NT2/D1 (cell line): ENCODE measurements around the gene TFDP1.

ENCODE experiments used
- DNase-seq: peaks from one replicate; pipeline ENCODE4 v3.0.0-alpha.2; 2011; ENCODE audit warnings: low read depth, low spot score
- H3K27me3 ChIP-seq: 2 replicates; pipeline ENCODE4 v1.6.0; 2011; ENCODE audit warnings: mild to moderate bottlenecking; ENCODE audit not compliant: insufficient read length, insufficient read depth
- H3K36me3 ChIP-seq: 2 replicates; pipeline ENCODE4 v1.6.1; 2011; ENCODE audit warnings: mild to moderate bottlenecking, low read length, mixed read lengths; ENCODE audit not compliant: insufficient read depth, insufficient read length
- H3K4me1 ChIP-seq: 2 replicates; pipeline ENCODE4 v1.5.1; 2011; ENCODE audit not compliant: insufficient read depth, insufficient read length
- H3K4me3 ChIP-seq: 2 replicates; pipeline ENCODE4 v1.5.1; 2011; ENCODE audit warnings: low read depth; ENCODE audit not compliant: insufficient read length
- H3K9ac ChIP-seq: 2 replicates; pipeline ENCODE4 v1.6.0; 2011; ENCODE audit warnings: low read depth; ENCODE audit not compliant: insufficient read length
- H3K9me3 ChIP-seq: 2 replicates; pipeline ENCODE4 v1.5.1; 2011; ENCODE audit warnings: mild to moderate bottlenecking, low read length; ENCODE audit not compliant: insufficient read depth
- SUZ12 ChIP-seq: IDR thresholded peaks from 2 replicates; pipeline ENCODE4 v1.6.1; 2011; ENCODE audit not compliant: insufficient read length, insufficient read depth; ENCODE audit errors: extremely low read depth
- YY1 ChIP-seq: IDR thresholded peaks from 2 replicates; pipeline ENCODE4 v1.6.1; 2011; ENCODE audit not compliant: insufficient read length, insufficient read depth
- ZNF274 ChIP-seq: IDR thresholded peaks from 2 replicates; pipeline ENCODE4 v1.6.1; 2011; ENCODE audit warnings: mild to moderate bottlenecking, low read depth, low read length

Gene TFDP1

DNA sequence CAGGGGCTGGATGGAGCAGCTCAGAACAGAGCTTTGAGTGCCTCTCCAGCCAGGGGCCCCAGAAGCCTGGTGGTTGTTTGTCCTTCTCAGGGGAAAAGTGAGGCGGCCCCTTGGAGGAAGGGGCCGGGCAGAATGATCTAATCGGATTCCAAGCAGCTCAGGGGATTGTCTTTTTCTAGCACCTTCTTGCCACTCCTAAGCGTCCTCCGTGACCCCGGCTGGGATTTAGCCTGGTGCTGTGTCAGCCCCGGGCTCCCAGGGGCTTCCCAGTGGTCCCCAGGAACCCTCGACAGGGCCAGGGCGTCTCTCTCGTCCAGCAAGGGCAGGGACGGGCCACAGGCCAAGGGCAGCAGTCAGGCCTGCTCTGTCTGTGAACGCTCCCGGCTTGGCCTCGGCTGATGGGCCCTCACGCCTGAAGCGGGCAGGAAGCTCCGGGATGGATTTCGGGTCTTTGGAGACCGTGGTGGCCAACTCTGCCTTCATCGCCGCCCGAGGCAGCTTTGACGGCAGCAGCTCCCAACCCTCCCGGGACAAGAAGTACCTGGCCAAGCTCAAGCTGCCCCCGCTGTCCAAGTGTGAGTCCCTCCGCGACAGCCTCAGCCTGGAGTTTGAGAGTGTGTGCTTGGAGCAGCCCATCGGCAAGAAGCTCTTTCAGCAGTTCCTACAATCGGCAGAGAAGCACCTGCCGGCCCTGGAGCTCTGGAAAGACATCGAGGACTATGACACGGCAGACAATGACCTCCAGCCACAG, 82.6 kb downstream of the TFDP1 start, which contains the start of gene GRK1:
Gene GRK1 (plus strand): TSS at position 269 of the 751 bp plus-strand sequence. CDS start 168 bp downstream, at position 437.
- Histone ChIP-seq H3K27me3 (no peaks in the 10 kb centered on the region), H3K36me3 (no peaks in the 10 kb centered on the region), H3K4me1 (no peaks in the 10 kb centered on the region), H3K4me3 (no peak within 1 kb of the TSS), H3K9me3 (peaks cover 4% of the 10 kb centered on the region; the same call in 1 of the 2 replicates), H3K9ac (no peak within 1 kb of the TSS)
- TF ChIP-seq SUZ12 (no peak), YY1 (no peak), ZNF274 (no peak)
- no peak for DNase-seq

DNA sequence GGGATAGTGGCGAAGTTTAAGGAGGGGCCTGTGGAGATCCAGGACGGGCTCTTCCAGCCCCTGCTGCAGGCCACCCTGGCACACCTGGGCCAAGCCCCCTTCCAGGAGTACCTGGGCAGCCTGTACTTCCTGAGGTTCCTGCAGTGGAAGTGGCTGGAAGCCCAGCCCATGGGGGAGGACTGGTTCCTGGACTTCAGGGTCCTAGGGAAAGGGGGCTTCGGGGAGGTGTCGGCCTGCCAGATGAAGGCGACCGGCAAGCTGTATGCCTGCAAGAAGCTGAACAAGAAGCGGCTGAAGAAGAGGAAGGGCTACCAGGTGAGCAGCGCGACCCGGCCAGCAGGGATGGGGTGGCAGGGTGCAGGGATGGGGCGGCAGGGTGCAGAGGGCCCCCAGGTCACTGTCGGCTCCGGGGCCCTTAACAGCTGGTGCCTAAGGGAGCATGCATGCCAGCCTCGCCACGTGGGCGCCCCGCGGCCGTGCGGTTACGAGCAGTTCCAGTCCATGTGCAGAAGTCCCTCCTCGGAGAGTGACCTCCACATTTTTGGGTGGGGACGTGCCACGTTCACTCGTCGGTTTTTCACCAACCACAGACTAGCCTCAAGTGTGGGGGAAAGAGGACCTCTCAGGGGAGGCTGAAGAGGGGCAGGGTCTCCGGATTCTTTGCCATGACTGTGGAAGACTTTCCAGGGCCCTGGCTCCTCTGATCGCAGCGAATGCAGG, 83.4 kb downstream of the TFDP1 start:
- no peaks in the 10 kb centered on the region for H3K4me1 ChIP-seq
- no peak for DNase-seq
- no peak overlapping the region for H3K9ac ChIP-seq
- no peaks in the 10 kb centered on the region for H3K27me3 ChIP-seq
- no peaks in the 10 kb centered on the region for H3K36me3 ChIP-seq
- H3K4me3 ChIP-seq: no peak overlapping the region
- TF ChIP-seq YY1 (no peak), SUZ12 (no peak), ZNF274 (no peak)
- H3K9me3 ChIP-seq: no peaks in the 10 kb centered on the region

DNA sequence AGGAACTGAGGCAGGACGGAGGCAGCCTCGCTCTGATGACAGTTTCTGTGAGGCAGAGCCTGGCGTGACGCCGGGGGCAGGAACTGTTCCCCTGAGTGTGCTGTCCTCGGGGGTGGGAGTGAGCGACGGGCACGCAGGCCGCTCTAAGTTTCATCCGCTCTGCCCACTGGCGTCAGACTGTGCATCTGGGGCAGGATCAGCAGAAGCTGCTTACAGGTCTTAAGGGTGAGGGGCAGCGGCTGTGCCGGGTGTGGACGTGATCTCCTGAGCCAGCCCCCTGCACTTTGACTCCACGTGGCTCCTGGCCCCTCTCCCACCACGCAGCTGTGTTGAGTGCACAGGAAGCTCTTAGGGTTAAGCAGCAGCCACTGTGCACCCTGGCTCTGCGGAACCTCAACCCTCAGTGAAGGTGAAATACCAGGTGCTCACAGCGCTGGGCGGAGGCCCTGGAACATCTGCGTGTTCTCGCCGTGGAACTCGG, 84.0 kb downstream of the TFDP1 start:
- no peak for TF ChIP-seq SUZ12
- Histone ChIP-seq H3K9ac (no peak overlapping the region), H3K9me3 (no peaks in the 10 kb centered on the region), H3K36me3 (no peaks in the 10 kb centered on the region), H3K4me3 (no peak overlapping the region), H3K27me3 (no peaks in the 10 kb centered on the region), H3K4me1 (no peaks in the 10 kb centered on the region)
- DNase-seq: no peak

DNA sequence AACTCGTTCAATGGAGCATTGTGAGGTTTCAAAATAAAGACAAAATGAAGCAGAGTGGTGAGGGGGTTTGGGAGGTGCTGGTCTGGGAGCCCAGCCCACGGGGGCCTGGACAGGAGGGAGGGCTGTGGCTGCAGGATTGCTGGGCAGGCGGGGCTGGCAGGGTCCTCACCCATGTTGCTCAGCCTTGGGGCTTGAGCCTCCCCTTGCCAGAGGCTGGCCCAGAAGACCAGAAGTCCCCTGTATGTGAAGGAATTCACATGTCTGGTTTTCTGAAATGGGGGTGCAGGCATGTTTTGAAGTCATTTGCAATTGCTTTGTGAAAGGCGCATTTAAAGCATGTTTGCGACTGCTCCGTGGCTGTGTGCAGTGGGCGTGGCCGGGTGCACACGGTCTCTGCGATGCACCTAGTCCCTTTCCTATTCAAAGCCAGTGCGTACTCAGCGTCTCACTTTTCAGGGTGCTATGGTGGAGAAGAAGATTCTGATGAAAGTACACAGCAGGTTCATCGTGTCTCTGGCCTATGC, 84.7 kb downstream of the TFDP1 start:
- Histone ChIP-seq H3K9me3 (no peaks in the 10 kb centered on the region), H3K9ac (no peak overlapping the region), H3K4me1 (no peaks in the 10 kb centered on the region), H3K4me3 (no peak overlapping the region), H3K27me3 (no peaks in the 10 kb centered on the region), H3K36me3 (no peaks in the 10 kb centered on the region)
- no peak for DNase-seq
- TF ChIP-seq SUZ12 (no peak), YY1 (no peak), ZNF274 (no peak)

DNA sequence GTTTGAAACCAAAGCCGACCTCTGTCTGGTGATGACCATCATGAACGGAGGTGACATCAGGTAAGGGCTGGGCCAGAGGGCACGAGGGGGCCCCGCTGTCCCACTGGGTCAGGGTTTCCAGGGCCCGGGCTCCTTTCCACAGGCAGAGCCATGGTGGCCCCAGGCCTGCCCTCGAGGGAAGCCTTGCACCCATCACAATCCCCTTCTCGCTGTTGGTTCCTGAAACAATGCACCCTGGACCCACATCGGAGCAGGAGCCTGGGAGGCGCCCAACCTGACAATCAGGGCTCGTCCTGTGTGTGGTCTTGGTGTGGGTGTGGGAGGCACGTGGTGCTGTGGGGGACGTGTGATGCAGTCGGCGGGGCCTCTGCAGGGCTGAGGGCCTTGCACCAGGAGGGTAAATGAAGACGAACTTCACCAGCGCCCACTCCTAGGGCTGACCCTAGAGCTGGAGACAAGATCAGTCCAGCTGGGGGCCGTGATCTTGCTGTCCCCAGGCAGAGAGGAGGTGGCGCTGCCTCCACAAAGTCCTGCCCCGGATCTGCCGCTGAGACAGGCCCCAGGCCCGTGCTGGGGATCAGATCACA, 85.3 kb downstream of the TFDP1 start:
- TF ChIP-seq SUZ12 (no peak), YY1 (no peak), ZNF274 (no peak)
- Histone ChIP-seq H3K9me3 (no peaks in the 10 kb centered on the region), H3K4me1 (no peaks in the 10 kb centered on the region), H3K9ac (no peak overlapping the region), H3K36me3 (no peaks in the 10 kb centered on the region), H3K27me3 (no peaks in the 10 kb centered on the region), H3K4me3 (no peak overlapping the region)
- no peak for DNase-seq

DNA sequence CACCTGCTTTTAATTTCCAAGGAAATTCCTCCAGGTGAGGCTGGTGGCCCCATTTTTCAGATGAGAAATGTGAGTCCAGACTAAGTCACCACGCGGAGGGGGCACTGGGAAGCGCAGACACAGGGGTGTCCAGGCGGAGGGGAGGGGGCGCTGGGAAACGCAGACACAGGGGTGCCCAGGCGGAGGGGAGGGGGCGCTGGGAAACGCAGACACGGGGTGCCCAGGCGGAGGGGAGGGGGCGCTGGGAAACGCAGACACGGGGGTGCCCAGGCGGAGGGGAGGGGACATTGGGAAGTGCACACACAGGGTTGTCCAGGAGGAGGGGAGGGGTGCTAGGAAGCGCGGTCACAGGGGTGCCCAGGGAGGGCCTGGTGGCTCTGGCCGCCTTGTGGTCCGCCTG, 86.0 kb downstream of the TFDP1 start:
- no peak overlapping the region for H3K4me3 ChIP-seq
- H3K9me3 ChIP-seq: no peaks in the 10 kb centered on the region
- DNase-seq: no peak
- no peak overlapping the region for H3K9ac ChIP-seq
- H3K4me1 ChIP-seq: no peaks in the 10 kb centered on the region
- no peaks in the 10 kb centered on the region for H3K36me3 ChIP-seq
- TF ChIP-seq YY1: no peak
- TF ChIP-seq SUZ12: no peak
- no peak for TF ChIP-seq ZNF274
- H3K27me3 ChIP-seq: no peaks in the 10 kb centered on the region
